K562 (cell line): ENCODE measurements around the gene PRAMEF18.
"Not testable (repeated sequence)": the region's sequence is repeated elsewhere in the genome, so short reads cannot be mapped to it uniquely, and the experiment has no call there.

Source experiments
- FOXA1 ChIP-seq: fragments of 450-650 bp; IDR thresholded peaks from 2 replicates; pipeline ENCODE4 v1.6.1; 2016; ENCODE audit warnings: mild to moderate bottlenecking, borderline replicate concordance
- HDGF ChIP-seq: fragments of 450-650 bp; IDR thresholded peaks from 2 replicates; pipeline ENCODE4 v1.6.1; 2016
- POLR2AphosphoS5 ChIP-seq: IDR thresholded peaks from 2 replicates; pipeline ENCODE4 v1.6.1; 2011; ENCODE audit warnings: mild to moderate bottlenecking, low read depth, low read length, moderate library complexity; ENCODE audit not compliant: control insufficient read depth, insufficient read depth
- ZFPM2 ChIP-seq: fragments of 250-450 bp; sonication (Bioruptor Pico); IDR thresholded peaks from 2 replicates; pipeline ENCODE4 v1.5.1; 2022; ENCODE audit warnings: mild to moderate bottlenecking
- TF ChIP-seq, protein P1 (sequence below), 3 experiments: IDR thresholded peaks in 2 of 3; conservative IDR thresholded peaks in 1 of 3; 2 replicates each; pipeline ENCODE4 v1.5.1; 2011 to 2012; ENCODE audit warnings: low read length in 3 of 3, mild to moderate bottlenecking in 3 of 3, control low read depth in 2 of 3, improper control_type of control experiment in 1 of 3, inconsistent platforms in 1 of 3, low read depth in 1 of 3, mixed read lengths in 1 of 3, moderate library complexity in 1 of 3; ENCODE audit not compliant: insufficient read depth in 2 of 3
- TF ChIP-seq, protein P2 (sequence below): fragments of 200-800 bp; sonication (Bioruptor generic); IDR thresholded peaks from 2 replicates; pipeline ENCODE4 v1.6.1; 2016; ENCODE audit warnings: missing genetic modification characterization, missing compliant biosample characterization

DNA sequence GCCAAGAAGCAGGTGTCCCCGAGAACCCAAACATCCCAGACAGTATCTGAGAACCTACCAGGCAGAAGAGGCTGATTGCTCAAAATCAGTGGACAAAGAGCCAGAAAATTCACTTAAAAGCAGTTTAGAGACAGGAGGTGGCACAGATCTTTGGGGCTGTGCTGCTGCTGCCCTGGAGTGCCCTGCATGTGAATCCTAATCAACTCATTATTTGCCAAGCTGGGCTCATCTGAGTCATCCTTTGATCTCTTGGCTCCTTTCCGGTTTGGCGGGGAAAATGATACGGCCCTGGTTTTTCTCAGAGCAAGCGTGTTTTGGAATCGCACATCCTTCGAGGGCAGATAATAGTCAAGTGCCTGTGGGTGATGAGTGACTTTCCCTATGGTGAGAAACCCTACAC is 9.3 kb downstream of the PRAMEF18 start:
- not testable (repeated sequence) for TF ChIP-seq POLR2AphosphoS5; ZFPM2 (CRISPR knock-in tag); HDGF; FOXA1
- TF ChIP-seq, protein P1, sequence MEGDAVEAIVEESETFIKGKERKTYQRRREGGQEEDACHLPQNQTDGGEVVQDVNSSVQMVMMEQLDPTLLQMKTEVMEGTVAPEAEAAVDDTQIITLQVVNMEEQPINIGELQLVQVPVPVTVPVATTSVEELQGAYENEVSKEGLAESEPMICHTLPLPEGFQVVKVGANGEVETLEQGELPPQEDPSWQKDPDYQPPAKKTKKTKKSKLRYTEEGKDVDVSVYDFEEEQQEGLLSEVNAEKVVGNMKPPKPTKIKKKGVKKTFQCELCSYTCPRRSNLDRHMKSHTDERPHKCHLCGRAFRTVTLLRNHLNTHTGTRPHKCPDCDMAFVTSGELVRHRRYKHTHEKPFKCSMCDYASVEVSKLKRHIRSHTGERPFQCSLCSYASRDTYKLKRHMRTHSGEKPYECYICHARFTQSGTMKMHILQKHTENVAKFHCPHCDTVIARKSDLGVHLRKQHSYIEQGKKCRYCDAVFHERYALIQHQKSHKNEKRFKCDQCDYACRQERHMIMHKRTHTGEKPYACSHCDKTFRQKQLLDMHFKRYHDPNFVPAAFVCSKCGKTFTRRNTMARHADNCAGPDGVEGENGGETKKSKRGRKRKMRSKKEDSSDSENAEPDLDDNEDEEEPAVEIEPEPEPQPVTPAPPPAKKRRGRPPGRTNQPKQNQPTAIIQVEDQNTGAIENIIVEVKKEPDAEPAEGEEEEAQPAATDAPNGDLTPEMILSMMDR (IDR thresholded peaks at IDR 0.05 in 2 of 3, conservative IDR thresholded peaks at IDR 0.05 in 1 of 3; ENCODE audit: insufficient read depth in 2 of 3, low read depth in 1 of 3, low read length in 3 of 3), result not testable (repeated sequence)
- TF ChIP-seq, protein P2, sequence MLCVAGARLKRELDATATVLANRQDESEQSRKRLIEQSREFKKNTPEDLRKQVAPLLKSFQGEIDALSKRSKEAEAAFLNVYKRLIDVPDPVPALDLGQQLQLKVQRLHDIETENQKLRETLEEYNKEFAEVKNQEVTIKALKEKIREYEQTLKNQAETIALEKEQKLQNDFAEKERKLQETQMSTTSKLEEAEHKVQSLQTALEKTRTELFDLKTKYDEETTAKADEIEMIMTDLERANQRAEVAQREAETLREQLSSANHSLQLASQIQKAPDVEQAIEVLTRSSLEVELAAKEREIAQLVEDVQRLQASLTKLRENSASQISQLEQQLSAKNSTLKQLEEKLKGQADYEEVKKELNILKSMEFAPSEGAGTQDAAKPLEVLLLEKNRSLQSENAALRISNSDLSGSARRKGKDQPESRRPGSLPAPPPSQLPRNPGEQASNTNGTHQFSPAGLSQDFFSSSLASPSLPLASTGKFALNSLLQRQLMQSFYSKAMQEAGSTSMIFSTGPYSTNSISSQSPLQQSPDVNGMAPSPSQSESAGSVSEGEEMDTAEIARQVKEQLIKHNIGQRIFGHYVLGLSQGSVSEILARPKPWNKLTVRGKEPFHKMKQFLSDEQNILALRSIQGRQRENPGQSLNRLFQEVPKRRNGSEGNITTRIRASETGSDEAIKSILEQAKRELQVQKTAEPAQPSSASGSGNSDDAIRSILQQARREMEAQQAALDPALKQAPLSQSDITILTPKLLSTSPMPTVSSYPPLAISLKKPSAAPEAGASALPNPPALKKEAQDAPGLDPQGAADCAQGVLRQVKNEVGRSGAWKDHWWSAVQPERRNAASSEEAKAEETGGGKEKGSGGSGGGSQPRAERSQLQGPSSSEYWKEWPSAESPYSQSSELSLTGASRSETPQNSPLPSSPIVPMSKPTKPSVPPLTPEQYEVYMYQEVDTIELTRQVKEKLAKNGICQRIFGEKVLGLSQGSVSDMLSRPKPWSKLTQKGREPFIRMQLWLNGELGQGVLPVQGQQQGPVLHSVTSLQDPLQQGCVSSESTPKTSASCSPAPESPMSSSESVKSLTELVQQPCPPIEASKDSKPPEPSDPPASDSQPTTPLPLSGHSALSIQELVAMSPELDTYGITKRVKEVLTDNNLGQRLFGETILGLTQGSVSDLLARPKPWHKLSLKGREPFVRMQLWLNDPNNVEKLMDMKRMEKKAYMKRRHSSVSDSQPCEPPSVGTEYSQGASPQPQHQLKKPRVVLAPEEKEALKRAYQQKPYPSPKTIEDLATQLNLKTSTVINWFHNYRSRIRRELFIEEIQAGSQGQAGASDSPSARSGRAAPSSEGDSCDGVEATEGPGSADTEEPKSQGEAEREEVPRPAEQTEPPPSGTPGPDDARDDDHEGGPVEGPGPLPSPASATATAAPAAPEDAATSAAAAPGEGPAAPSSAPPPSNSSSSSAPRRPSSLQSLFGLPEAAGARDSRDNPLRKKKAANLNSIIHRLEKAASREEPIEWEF (CRISPR knock-in tag), result not testable (repeated sequence)
